ENCODE results near the gene MAPK7.

Gene MAPK7

DNA sequence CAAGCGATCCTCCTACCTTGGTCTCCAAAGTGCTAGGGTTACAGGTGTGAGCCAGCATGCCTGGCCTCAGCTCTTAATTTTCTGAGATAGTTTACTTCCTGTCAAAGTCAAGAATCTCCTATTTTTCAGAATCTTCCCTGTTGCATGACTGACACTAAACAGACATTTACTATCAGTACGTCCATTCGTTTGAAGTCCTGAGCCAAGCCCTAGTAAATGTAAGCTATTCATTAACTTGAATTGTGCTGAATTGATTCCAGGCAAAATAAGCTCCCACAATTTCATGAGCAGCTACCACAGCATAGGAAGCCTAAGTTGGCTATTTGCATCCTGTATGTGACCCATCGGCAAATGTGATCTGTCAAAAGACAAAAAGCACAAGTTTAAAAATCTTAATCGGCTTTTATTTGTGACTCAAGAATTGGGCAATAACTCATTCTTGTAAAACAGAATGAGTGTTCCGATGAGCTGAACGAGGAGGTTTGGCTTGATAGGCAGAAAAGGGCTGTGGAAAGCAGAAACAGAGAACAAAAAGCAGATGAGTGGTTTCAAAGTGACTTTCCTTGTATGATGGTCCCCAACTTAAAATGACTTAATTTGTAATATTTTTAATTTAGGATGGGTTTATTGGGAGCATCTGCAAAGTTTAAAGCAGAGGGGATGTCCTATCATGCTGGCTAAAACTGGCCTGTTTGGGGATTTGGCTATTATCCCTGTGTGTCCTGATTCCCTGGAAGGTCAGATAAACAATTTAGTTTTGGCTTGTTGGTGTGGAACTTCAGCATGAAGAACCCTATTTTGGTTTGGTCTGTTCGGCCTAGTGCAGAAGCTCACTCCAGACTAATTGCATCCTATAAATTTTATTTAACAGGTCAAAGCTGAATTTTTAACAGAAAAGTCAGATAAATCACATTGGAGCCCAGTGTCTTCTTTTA, 46.9 kb downstream of the MAPK7 start:
- DNase-seq: no peak

- no peak for DNase-seq
These were observed 48.3 kb downstream of the MAPK7 start for GRCh38 chr17:19426631-19427030.

DNA sequence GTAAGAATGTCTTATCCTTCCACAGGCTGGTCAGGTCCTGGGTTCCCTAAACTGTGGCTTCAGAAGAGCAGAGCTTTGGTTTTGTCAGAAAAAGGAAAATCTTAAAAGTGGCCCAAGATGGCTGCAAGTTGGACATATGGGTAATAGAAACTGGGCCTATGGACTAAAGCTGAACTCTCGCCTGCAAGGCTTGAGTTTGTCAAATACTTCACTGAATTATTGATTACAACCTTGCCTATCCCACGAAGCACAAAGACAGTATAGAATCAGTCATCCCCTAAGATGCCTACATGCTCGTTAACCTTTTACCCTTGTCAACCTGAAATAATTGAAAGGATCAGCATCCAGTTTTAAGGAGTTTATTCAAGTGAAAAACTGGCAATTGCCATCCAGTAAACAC, 53.4 kb downstream of the MAPK7 start:
- no peak for DNase-seq
